ENCODE results near the gene TRAP1.
A peak's percentile ranks its signal among the peaks of the same experiment; 100 is the strongest.
"Not testable (repeated sequence)": the region's sequence is repeated elsewhere in the genome, so short reads cannot be mapped to it uniquely, and the experiment has no call there.

TRAP1 gene

GRCh38 chr16:3612510-3613466 is 104.5 kb downstream of the TRAP1 start:
- H3K9me3 ChIP-seq (replicated peaks; ENCODE audit: low read length) = no peaks in the 10 kb centered on the region
- peaks cover 9% of the 10 kb centered on the region for H3K36me3 ChIP-seq (ENCODE audit: insufficient read depth, low read length)
- H3K27me3 ChIP-seq (ENCODE audit: control insufficient read depth, insufficient read depth, low read length) = no peaks in the 10 kb centered on the region
- H3K4me3 ChIP-seq (ENCODE audit: low read length) = peak overlapping the region; percentile 99
- H3K4me1 ChIP-seq (ENCODE audit: control insufficient read depth, insufficient read depth, low read length) = peaks cover 11% of the 10 kb centered on the region
- peak overlapping the region; percentile 89 for H3K4me2 ChIP-seq (ENCODE audit: low read length)
- H3K9ac ChIP-seq (ENCODE audit: low read depth, low read length) = peak overlapping the region; percentile 97

- Histone ChIP-seq H3K4me3 (ENCODE audit: low read length) (peak within 1 kb of the TSS; percentile 99), H3K9ac (ENCODE audit: low read depth, low read length) (peak within 1 kb of the TSS; percentile 97), H3K4me1 (ENCODE audit: control insufficient read depth, insufficient read depth, low read length) (peaks cover 11% of the 10 kb centered on the region), H3K4me2 (ENCODE audit: low read length) (peak within 1 kb of the TSS; percentile 96), H3K9me3 (replicated peaks; ENCODE audit: low read length) (no peaks in the 10 kb centered on the region), H3K27me3 (ENCODE audit: control insufficient read depth, insufficient read depth, low read length) (no peaks in the 10 kb centered on the region), H3K36me3 (ENCODE audit: insufficient read depth, low read length) (peaks cover 10% of the 10 kb centered on the region)
Observed at GRCh38 chr16:3611146-3611975, 106.0 kb downstream of the TRAP1 start, which contains the start of gene SLX4. TSS of gene SLX4 (minus strand) at chr16:3611606. CDS start at chr16:3608964, 2,642 bp downstream.

- H3K9ac ChIP-seq (ENCODE audit: low read depth, low read length) = peak overlapping the region; percentile 97
- H3K4me2 ChIP-seq (ENCODE audit: low read length) = peak overlapping the region; percentile 96
- peaks cover 11% of the 10 kb centered on the region for H3K4me1 ChIP-seq (ENCODE audit: control insufficient read depth, insufficient read depth, low read length)
- H3K36me3 ChIP-seq (ENCODE audit: insufficient read depth, low read length) = peaks cover 13% of the 10 kb centered on the region
- H3K27me3 ChIP-seq (ENCODE audit: control insufficient read depth, insufficient read depth, low read length) = no peaks in the 10 kb centered on the region
- H3K9me3 ChIP-seq (replicated peaks; ENCODE audit: low read length) = no peaks in the 10 kb centered on the region
- peak overlapping the region; percentile 99 for H3K4me3 ChIP-seq (ENCODE audit: low read length)
Observed at GRCh38 chr16:3610698-3611145, 106.6 kb downstream of the TRAP1 start.

- no peaks in the 10 kb centered on the region for H3K27me3 ChIP-seq (ENCODE audit: control insufficient read depth, insufficient read depth, low read length)
- H3K9ac ChIP-seq (ENCODE audit: low read depth, low read length) = peak overlapping the region; percentile 97
- peak overlapping the region; percentile 99 for H3K4me3 ChIP-seq (ENCODE audit: low read length)
- no peaks in the 10 kb centered on the region for H3K9me3 ChIP-seq (replicated peaks; ENCODE audit: low read length)
- H3K4me2 ChIP-seq (ENCODE audit: low read length) = peak overlapping the region; percentile 96
- peaks cover 8% of the 10 kb centered on the region for H3K36me3 ChIP-seq (ENCODE audit: insufficient read depth, low read length)
- peaks cover 11% of the 10 kb centered on the region for H3K4me1 ChIP-seq (ENCODE audit: control insufficient read depth, insufficient read depth, low read length)
Observed at GRCh38 chr16:3609895-3610697, 107.2 kb downstream of the TRAP1 start.

GRCh38 chr16:3608976-3609375 is 108.3 kb downstream of the TRAP1 start:
- peaks cover 11% of the 10 kb centered on the region for H3K36me3 ChIP-seq (ENCODE audit: insufficient read depth, low read length)
- H3K27me3 ChIP-seq (ENCODE audit: control insufficient read depth, insufficient read depth, low read length); H3K4me3 ChIP-seq (ENCODE audit: low read length); H3K9ac ChIP-seq (ENCODE audit: low read depth, low read length); H3K4me2 ChIP-seq (ENCODE audit: low read length); H3K9me3 ChIP-seq (replicated peaks; ENCODE audit: low read length): not testable (repeated sequence)
- peaks cover 11% of the 10 kb centered on the region for H3K4me1 ChIP-seq (ENCODE audit: control insufficient read depth, insufficient read depth, low read length)

GRCh38 chr16:3608069-3608468 is 109.3 kb downstream of the TRAP1 start:
- Histone ChIP-seq H3K9me3 (replicated peaks; ENCODE audit: low read length) (no peaks in the 10 kb centered on the region), H3K27me3 (ENCODE audit: control insufficient read depth, insufficient read depth, low read length) (no peaks in the 10 kb centered on the region), H3K36me3 (ENCODE audit: insufficient read depth, low read length) (peaks cover 15% of the 10 kb centered on the region), H3K4me1 (ENCODE audit: control insufficient read depth, insufficient read depth, low read length) (peaks cover 11% of the 10 kb centered on the region), H3K9ac (ENCODE audit: low read depth, low read length) (no peak overlapping the region), H3K4me2 (ENCODE audit: low read length) (no peak overlapping the region), H3K4me3 (ENCODE audit: low read length) (no peak overlapping the region)
